ENCODE results near the gene SCGB1D1.
A peak's percentile ranks its signal among the peaks of the same experiment; 100 is the strongest.
"Not testable (repeated sequence)": the region's sequence is repeated elsewhere in the genome, so short reads cannot be mapped to it uniquely, and the experiment has no call there.

SCGB1D1 gene

GRCh38 chr11:62166371-62166770 is 23.6 kb upstream of the SCGB1D1 start:
- DNase-seq (ENCODE audit: low spot score) = no peak

- no peak for DNase-seq (ENCODE audit: low spot score)
Observed at GRCh38 chr11:62169448-62169847, 20.6 kb upstream of the SCGB1D1 start.

- no peak for DNase-seq (ENCODE audit: low spot score)
Observed at GRCh38 chr11:62169935-62170334, 20.1 kb upstream of the SCGB1D1 start.

DNA sequence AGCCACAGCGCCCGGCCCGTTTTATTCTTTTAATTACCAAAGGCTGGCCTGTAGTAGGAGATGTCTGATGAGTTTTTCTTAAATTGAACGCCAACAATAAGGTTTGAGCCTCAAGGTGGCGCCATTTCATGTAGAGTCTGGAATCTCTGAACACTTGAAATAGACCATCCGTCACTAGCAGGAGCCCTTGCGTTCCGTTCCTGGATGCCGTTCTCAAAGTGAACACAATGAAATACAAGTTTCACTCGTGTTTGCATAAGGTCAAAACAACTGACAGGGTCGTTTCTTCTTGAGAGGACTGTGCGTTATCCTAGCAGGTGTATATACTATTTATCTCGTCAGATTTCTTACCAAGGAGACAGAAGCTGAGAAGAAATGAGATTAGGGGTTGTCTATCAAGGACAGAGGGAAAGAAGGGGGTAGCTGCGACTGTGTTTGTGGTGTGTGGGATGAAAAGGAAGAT is 18.7 kb upstream of the SCGB1D1 start:
- peak; percentile 77 for DNase-seq (ENCODE audit: low spot score)

- DNase-seq (ENCODE audit: low spot score) = no peak
Observed at GRCh38 chr11:62172294-62172693, 17.7 kb upstream of the SCGB1D1 start.

GRCh38 chr11:62176766-62177165 is 13.2 kb upstream of the SCGB1D1 start:
- DNase-seq (ENCODE audit: low spot score) = no peak

DNA sequence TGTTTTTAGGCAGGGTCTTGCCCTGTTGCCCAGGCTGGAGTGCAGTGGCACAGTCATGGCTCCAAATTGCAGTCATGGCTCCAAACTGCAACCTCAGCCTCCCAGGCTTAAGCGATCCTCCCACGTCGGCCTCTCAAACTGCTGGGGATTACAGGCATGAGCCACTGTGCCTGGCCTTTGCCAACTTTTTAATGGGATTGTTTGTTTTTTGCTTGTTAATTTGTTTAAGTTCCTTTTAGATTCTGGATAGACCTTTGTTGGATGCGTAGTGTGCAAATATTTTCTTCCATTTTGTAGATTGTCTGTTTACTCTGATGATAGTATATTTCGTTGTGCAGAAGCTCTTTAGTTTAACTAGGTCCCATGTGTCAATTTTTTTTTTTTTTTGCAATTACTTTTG is 10.0 kb upstream of the SCGB1D1 start:
- no peak for DNase-seq (ENCODE audit: low spot score)

DNA sequence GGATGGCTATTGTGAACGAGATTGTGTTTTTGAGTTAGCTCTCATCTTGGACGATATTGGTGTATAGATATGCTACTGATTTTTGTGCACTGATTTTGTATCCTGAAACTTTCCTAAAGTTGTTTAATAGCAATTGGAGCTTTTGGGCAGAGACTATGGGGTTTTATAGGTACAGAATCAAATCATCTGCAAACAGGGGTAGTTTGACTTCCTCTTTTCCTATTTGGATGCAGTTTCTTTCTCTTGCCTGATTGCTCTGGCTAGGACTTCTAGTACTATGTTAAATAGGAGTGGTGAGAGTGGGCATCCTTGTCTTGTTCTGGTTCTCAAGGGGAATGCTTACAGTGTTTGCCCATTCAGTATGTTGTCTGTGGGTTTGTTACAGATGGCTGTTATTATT is 8.9 kb upstream of the SCGB1D1 start:
- DNase-seq (ENCODE audit: low spot score) = no peak

- no peak for DNase-seq (ENCODE audit: low spot score)
Observed at GRCh38 chr11:62182147-62182891, 7.7 kb upstream of the SCGB1D1 start.

- DNase-seq (ENCODE audit: low spot score) = peak; percentile 17
Observed at GRCh38 chr11:62186195-62186594, 3.8 kb upstream of the SCGB1D1 start.

- DNase-seq (ENCODE audit: low spot score) = peak; percentile 58
Observed at GRCh38 chr11:62193952-62194351, 3.9 kb downstream of the SCGB1D1 start.

DNA sequence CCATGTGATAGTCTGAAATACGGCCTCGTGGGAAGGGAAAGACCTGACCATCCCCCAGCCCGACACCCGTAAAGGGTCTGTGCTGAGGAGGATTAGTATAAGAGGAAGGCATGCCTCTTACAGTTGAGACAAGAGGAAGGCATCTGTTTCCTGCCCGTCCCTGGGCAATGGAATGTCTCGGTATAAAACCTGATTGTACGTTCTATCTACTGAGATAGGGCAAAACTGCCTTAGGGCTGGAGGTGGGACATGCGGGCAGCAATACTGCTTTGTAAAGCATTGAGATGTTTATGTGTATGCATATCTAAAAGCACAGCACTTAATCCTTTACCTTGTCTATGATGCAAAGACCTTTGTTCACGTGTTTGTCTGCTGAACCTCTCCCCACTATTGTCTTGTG is 5.0 kb downstream of the SCGB1D1 start:
- DNase-seq (ENCODE audit: low spot score) = not testable (repeated sequence)

GRCh38 chr11:62195945-62196344 is 5.9 kb downstream of the SCGB1D1 start:
- no peak for DNase-seq (ENCODE audit: low spot score)

DNA sequence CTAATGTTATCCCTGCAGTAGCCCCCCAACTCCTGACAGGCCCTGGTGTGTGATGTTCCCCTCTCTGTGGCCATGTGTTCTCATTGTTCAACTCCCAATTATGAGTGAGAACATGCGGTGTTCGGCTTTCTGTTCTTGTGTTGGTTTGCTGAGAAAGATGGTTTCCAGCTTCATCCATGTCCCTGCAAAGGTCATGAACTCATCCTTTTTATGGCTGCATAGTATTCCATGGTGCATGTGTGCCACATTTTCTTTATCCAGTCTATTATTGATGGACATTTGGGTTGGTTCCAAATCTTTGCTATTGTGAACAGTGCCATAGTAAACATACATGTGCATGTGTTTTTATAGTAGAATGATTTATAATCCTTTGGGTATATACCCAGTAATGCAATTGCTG is 7.4 kb downstream of the SCGB1D1 start:
- DNase-seq (ENCODE audit: low spot score) = not testable (repeated sequence)

GRCh38 chr11:62201376-62201775 is 11.4 kb downstream of the SCGB1D1 start:
- no peak for DNase-seq (ENCODE audit: low spot score)

DNA sequence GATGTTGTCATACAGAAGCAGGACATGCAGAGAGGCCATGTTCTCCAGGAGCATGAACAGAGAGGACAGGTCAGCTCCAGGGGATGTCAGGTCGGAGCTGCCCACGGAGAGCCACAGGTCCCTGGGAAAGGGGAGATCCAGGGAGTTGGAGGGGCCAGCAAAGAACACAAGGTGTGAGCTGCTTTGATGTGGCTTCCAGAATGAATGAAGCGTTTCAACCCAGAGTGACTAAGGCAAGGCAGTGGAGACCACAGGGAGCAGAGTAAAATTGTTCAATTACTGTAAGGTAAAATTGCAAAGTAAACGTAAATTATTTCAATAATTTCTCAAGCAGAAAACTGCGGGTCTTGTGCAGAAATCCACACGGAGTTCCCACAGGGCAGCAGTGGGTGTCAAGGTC is 12.9 kb downstream of the SCGB1D1 start:
- DNase-seq (ENCODE audit: low spot score) = no peak

GRCh38 chr11:62204430-62204829 is 14.4 kb downstream of the SCGB1D1 start:
- DNase-seq (ENCODE audit: low spot score) = no peak

- DNase-seq (ENCODE audit: low spot score) = no peak
Observed at GRCh38 chr11:62205441-62205840, 15.4 kb downstream of the SCGB1D1 start.

GRCh38 chr11:62206276-62207066 is 16.5 kb downstream of the SCGB1D1 start:
- DNase-seq (ENCODE audit: low spot score) = not testable (repeated sequence)

DNA sequence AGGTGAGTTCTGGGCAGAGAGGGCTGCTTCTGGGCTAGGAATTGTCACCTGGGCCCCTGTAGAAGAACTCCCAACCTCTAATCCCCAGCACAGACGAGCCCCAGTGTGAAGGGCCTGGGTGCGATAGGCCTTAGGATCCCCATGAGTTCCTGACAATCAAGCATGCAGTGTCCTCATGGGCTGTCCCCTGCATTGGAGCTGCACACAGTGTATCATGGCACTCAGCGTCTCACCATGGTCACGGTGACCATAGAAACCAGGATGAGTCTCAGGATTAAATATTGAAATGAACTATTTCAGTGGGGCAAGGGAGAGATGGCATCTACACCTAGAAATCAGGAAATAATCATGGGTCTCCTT is 18.7 kb downstream of the SCGB1D1 start:
- DNase-seq (ENCODE audit: low spot score) = no peak

GRCh38 chr11:62217191-62217748 is 27.3 kb downstream of the SCGB1D1 start:
- DNase-seq (ENCODE audit: low spot score) = peak; percentile 43

DNA sequence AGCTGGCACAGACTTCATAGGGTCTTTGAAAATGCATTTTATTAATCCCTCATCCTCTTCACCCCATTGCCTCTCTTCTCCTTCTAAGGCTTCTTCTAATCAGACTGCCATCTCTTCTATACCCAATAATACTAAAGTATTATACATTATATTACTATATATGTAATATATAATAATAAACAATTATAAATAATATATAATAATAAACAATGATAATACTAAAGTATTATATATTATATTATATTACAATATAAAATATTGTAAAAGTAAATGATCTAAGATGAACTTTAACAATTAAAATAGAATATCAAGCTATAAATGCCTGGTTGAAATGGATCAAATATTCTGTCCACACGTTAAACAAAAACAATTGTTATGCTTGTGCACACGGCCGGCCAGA is 31.5 kb downstream of the SCGB1D1 start:
- no peak for DNase-seq (ENCODE audit: low spot score)

GRCh38 chr11:62223095-62223494 is 33.1 kb downstream of the SCGB1D1 start:
- DNase-seq (ENCODE audit: low spot score) = no peak

Measured in iPS-NIHi11 (cell line).